Activated CD4-positive, alpha-beta T cell treated with anti-CD3 and anti-CD28 coated beads, Interleukin-2, amount 50 U/mL, for 48 hours (primary cell): Measurements from ENCODE around the gene SH2D3C.

ENCODE experiments used
- DNase-seq, 2 experiments: peaks; one replicate each; pipeline ENCODE4 v3.0.0-alpha.2; 2020

The SH2D3C gene

GRCh38 chr9:127716412-127716811 is 62.1 kb downstream of the SH2D3C start:
- DNase-seq: no peak

- peak; percentile 98 to 99 for DNase-seq
Measured at GRCh38 chr9:127715470-127716337, 62.8 kb downstream of the SH2D3C start, which contains the start of the genes PTRH1 and TTC16. Gene PTRH1, minus strand, starts transcription at chr9:127715663. Its CDS starts 24 bp downstream, at chr9:127715639. Gene TTC16, plus strand, starts transcription at chr9:127716079. Its CDS starts 67 bp downstream, at chr9:127716146.

GRCh38 chr9:127714951-127715469 is 63.5 kb downstream of the SH2D3C start:
- DNase-seq: peak; percentile 16 to 28

GRCh38 chr9:127714020-127714750 is 64.3 kb downstream of the SH2D3C start:
- DNase-seq: no peak

GRCh38 chr9:127712867-127713266 is 65.6 kb downstream of the SH2D3C start:
- no peak for DNase-seq

GRCh38 chr9:127712371-127712770 is 66.1 kb downstream of the SH2D3C start:
- no peak for DNase-seq

GRCh38 chr9:127711831-127712274 is 66.6 kb downstream of the SH2D3C start:
- no peak for DNase-seq

GRCh38 chr9:127711226-127711701 is 67.2 kb downstream of the SH2D3C start:
- no peak for DNase-seq

GRCh38 chr9:127710204-127710783 is 68.2 kb downstream of the SH2D3C start:
- no peak for DNase-seq

- no peak for DNase-seq
Measured at GRCh38 chr9:127708952-127709587, 69.4 kb downstream of the SH2D3C start.

- peak; percentile 19 to 45 for DNase-seq
Measured at GRCh38 chr9:127707766-127708165, 70.7 kb downstream of the SH2D3C start.

- no peak for DNase-seq
Measured at GRCh38 chr9:127706836-127707241, 71.6 kb downstream of the SH2D3C start, which contains the start of gene CFAP157. Gene CFAP157, plus strand, starts transcription at chr9:127706988. Its CDS starts 44 bp downstream, at chr9:127707032.

- DNase-seq: no peak
Measured at GRCh38 chr9:127705577-127706379, 72.7 kb downstream of the SH2D3C start.

GRCh38 chr9:127703289-127703946 is 75.0 kb downstream of the SH2D3C start:
- DNase-seq: no peak

- DNase-seq: no peak
Measured at GRCh38 chr9:127700594-127701255, 77.7 kb downstream of the SH2D3C start.

- no peak for DNase-seq
Measured at GRCh38 chr9:127700140-127700539, 78.3 kb downstream of the SH2D3C start.

GRCh38 chr9:127698985-127699670 is 79.3 kb downstream of the SH2D3C start:
- peak; percentile 88 to 93 for DNase-seq

- no peak for DNase-seq
Measured at GRCh38 chr9:127698386-127698785, 80.1 kb downstream of the SH2D3C start.

GRCh38 chr9:127697575-127697974 is 80.9 kb downstream of the SH2D3C start:
- DNase-seq: no peak
